Kidney (tissue), 14 donors: ENCODE results near the gene PADI2. TPM values are rescaled to one million over a fixed set of nuclear protein-coding genes. Genes with fewer than 3 reads are reported as not detected.

Experiments used
- DNase-seq, 5 donors: peaks; one replicate each; pipeline ENCODE4 v3.0.0-alpha.2; 2013 to 2020
- FAIRE-seq: peaks from 2 replicates; lab custom pipeline; 2012; peaks lifted over from hg19 to GRCh38; lab: Jason Lieb, UNC
- H3K27ac ChIP-seq, 2 donors: one replicate each; pipeline ENCODE4 v1.7.0; 2013; ENCODE audit warnings: low read depth in 2 of 2, low read length in 2 of 2, inconsistent platforms in 1 of 2
- H3K27me3 ChIP-seq: one replicate; pipeline ENCODE4 v1.7.1; 2013; ENCODE audit warnings: low read length, inconsistent platforms; ENCODE audit not compliant: control insufficient read depth, insufficient read depth
- H3K36me3 ChIP-seq, 3 donors: one replicate each; pipeline versions ENCODE4 v1.7.0 to v1.7.1; 2013; ENCODE audit warnings: low read length in 3 of 3, control low read depth in 1 of 3, inconsistent platforms in 1 of 3; ENCODE audit not compliant: insufficient read depth in 3 of 3, control insufficient read depth in 2 of 3
- H3K4me1 ChIP-seq, 3 donors: one replicate each; pipeline versions ENCODE4 v1.7.0 to v1.7.1; 2013; ENCODE audit warnings: low read length in 3 of 3, inconsistent platforms in 1 of 3, low read depth in 1 of 3; ENCODE audit not compliant: control insufficient read depth in 2 of 3, insufficient read depth in 2 of 3
- H3K4me3 ChIP-seq, 3 donors: one replicate each; pipeline versions ENCODE4 v1.7.0 to v1.8.1; 2013; ENCODE audit warnings: low read length in 3 of 3, control low read depth in 1 of 3, inconsistent platforms in 1 of 3
- H3K9ac ChIP-seq, 3 donors: one replicate each; pipeline versions ENCODE4 v1.7.0 to v1.7.1; 2013; ENCODE audit warnings: low read length in 3 of 3, control low read depth in 1 of 3, inconsistent platforms in 1 of 3
- H3K9me3 ChIP-seq, 3 donors: one replicate each; pipeline versions ENCODE4 v1.7.0 to v1.7.1; 2013; ENCODE audit warnings: low read length in 3 of 3, control low read depth in 1 of 3, inconsistent platforms in 1 of 3; ENCODE audit not compliant: control insufficient read depth in 2 of 3, insufficient read depth in 1 of 3
- intact Hi-C: fragments of 100-400 bp; cut with DNase I; formaldehyde crosslinking; loops from one replicate; pipeline ENCODE4 v1.11.1; 2022
- polyA plus RNA-seq: library from polyadenylated mRNA; stranded (reverse); fragments of 350-450 nt; fragmentation: Illumina TruSeq; extraction: RNeasy Lipid Tissue Mini Kit (QIAGEN cat#74804); gene quantifications from one replicate; pipeline ENCODE4 v1.2.3, GENCODE V29; 2014; ENCODE audit warnings: low read depth, low replicate concordance; ENCODE audit not compliant: insufficient read depth
- total RNA-seq: library from RNA; stranded (reverse); fragmentation: NEBNext Ultra II Directional; extraction: Animal tissue kit (Norgen Biotek cat#: 25700); gene quantifications from one replicate; pipeline ENCODE4 v1.2.1, GENCODE V29; 2021
- TF ChIP-seq, protein P1 (sequence below): IDR thresholded peaks from 3 replicates; pipeline ENCODE4 v1.5.1; 2012; ENCODE audit warnings: mild to moderate bottlenecking, moderate library complexity, borderline replicate concordance; ENCODE audit not compliant: insufficient read depth; ENCODE audit errors: extremely low read depth
- donor health status: control.
- donor health status: control.
- donor health status: control.
- donor health status: control.
- donor health status: control.
- donor health status: DM: yes; HTN: yes; CAD: no.
- donor health status: Normal renal cell carcinoma (clear cell type).

The PADI2 gene
- total and polyA plus RNA-seq, 2 donors from 2014 or later = 6.0 to 11.7 TPM

GRCh38 chr1:17140279-17140678, 21.0 kb upstream of the PADI2 start:
- H3K9ac ChIP-seq = no peak overlapping the region
- no peaks in the 10 kb centered on the region for H3K9me3 ChIP-seq
- no peak for FAIRE-seq
- intact Hi-C loops = no loop called here
- TF ChIP-seq, protein P1, sequence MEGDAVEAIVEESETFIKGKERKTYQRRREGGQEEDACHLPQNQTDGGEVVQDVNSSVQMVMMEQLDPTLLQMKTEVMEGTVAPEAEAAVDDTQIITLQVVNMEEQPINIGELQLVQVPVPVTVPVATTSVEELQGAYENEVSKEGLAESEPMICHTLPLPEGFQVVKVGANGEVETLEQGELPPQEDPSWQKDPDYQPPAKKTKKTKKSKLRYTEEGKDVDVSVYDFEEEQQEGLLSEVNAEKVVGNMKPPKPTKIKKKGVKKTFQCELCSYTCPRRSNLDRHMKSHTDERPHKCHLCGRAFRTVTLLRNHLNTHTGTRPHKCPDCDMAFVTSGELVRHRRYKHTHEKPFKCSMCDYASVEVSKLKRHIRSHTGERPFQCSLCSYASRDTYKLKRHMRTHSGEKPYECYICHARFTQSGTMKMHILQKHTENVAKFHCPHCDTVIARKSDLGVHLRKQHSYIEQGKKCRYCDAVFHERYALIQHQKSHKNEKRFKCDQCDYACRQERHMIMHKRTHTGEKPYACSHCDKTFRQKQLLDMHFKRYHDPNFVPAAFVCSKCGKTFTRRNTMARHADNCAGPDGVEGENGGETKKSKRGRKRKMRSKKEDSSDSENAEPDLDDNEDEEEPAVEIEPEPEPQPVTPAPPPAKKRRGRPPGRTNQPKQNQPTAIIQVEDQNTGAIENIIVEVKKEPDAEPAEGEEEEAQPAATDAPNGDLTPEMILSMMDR = no peak
- H3K4me1 ChIP-seq = no peaks in the 10 kb centered on the region
- H3K36me3 ChIP-seq = no peaks in the 10 kb centered on the region
- DNase-seq = no peak
- no peaks in the 10 kb centered on the region for H3K27me3 ChIP-seq
- H3K4me3 ChIP-seq = no peak overlapping the region
- H3K27ac ChIP-seq = no peak overlapping the region

DNA sequence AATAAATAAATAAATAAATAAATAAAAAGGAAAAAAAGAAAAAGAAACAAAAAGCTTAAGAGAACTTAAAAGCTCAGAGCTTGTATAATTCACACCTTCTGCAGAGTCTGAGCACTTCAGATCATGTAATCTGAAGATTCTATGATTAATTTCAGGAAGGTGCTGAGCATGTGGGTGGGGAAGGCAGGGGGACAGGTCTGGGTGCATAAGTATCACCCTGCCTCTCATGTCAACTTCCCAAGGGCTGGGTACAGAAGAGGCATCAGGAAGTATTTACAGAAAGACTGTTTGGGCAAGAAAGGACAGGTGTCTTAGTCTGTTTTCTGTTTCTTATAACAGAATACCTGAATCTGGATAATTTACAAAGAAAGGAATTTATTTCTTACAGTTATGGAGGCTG, 20.4 kb upstream of the PADI2 start:
- no peak for FAIRE-seq
- H3K4me1 ChIP-seq = no peaks in the 10 kb centered on the region

DNA sequence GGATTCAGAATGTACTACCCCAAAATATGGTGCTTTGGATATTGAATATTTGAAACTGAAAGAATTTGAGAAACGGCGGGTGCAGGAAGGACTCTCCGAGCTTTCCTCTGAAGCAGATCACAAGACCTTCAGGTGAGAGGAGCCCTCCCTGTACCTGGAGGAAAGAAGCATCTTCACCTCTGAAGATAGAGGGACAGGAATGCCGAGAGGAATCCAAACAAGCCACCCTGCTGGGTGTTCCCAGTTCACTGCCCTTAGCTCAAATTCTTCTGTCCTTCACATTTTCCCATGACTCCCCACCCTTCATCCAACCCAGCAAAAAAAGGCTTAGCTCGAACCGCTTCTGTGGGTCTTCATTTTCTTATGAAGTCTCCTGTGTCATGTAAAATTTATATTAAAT, 18.2 kb upstream of the PADI2 start:
- Histone ChIP-seq H3K4me3 (no peak overlapping the region), H3K9ac (no peak overlapping the region), H3K27ac (no peak overlapping the region), H3K4me1 (no peaks in the 10 kb centered on the region), H3K9me3 (no peaks in the 10 kb centered on the region), H3K36me3 (no peaks in the 10 kb centered on the region), H3K27me3 (no peaks in the 10 kb centered on the region)
- FAIRE-seq = no peak
- no peak for DNase-seq
- TF ChIP-seq, protein P1 = no peak
- intact Hi-C loops = no loop called here

More for the DNA sequence above, 20.4 kb upstream of the PADI2 start:
- DNase-seq = no peak
- H3K9ac ChIP-seq = no peak overlapping the region
- no peaks in the 10 kb centered on the region for H3K36me3 ChIP-seq
- intact Hi-C loops = no loop called here
- no peaks in the 10 kb centered on the region for H3K27me3 ChIP-seq
- TF ChIP-seq, protein P1 = no peak
- H3K4me3 ChIP-seq = no peak overlapping the region
- H3K27ac ChIP-seq = no peak overlapping the region
- no peaks in the 10 kb centered on the region for H3K9me3 ChIP-seq

DNA sequence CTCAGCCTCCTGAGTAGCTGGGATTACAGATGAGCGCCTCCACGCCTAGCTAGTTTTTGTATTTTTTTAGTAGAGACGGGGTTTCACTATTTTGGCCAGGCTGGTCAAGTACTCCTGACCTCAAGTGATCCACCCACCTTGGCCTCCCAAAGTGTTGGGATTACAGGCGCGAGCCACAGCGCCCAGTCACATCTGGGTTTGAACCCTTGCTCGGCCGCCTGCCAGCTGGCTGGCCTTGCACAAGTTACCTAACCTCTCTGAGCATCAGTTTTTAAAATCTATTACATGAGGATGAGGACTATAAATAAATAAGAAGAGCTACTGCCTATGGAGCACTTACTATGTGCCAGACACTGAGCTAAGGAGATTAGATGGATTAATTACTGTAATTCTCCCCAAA, 17.7 kb upstream of the PADI2 start:
- FAIRE-seq (no peak), DNase-seq (no peak)
- H3K9ac ChIP-seq = no peak overlapping the region
- H3K4me1 ChIP-seq = no peaks in the 10 kb centered on the region
- TF ChIP-seq, protein P1 = no peak
- no peaks in the 10 kb centered on the region for H3K36me3 ChIP-seq
- H3K4me3 ChIP-seq = no peak overlapping the region
- no peaks in the 10 kb centered on the region for H3K9me3 ChIP-seq
- no peaks in the 10 kb centered on the region for H3K27me3 ChIP-seq
- H3K27ac ChIP-seq = no peak overlapping the region
- intact Hi-C loops = no loop called here
